Measurements from ENCODE around the gene TBX20.
"Not testable (repeated sequence)": the region's sequence is repeated elsewhere in the genome, so short reads cannot be mapped to it uniquely, and the experiment has no call there.

TBX20 gene

GRCh38 chr7:35167658-35168057 is 86.2 kb downstream of the TBX20 start:
- H3K27ac Mint-ChIP-seq; H3K27me3 Mint-ChIP-seq; H3K36me3 Mint-ChIP-seq; H3K4me3 Mint-ChIP-seq; H3K9me3 Mint-ChIP-seq (ENCODE audit: low read depth); H3K4me1 Mint-ChIP-seq (ENCODE audit: low read depth): not testable (repeated sequence)

- H3K27ac Mint-ChIP-seq; H3K27me3 Mint-ChIP-seq; H3K4me3 Mint-ChIP-seq; H3K36me3 Mint-ChIP-seq; H3K9me3 Mint-ChIP-seq (ENCODE audit: low read depth); H3K4me1 Mint-ChIP-seq (ENCODE audit: low read depth): not testable (repeated sequence)
Observed at GRCh38 chr7:35167158-35167557, 86.7 kb downstream of the TBX20 start.

GRCh38 chr7:35161059-35161740 is 92.7 kb downstream of the TBX20 start:
- not testable (repeated sequence) for H3K4me3 Mint-ChIP-seq; H3K9me3 Mint-ChIP-seq (ENCODE audit: low read depth); H3K36me3 Mint-ChIP-seq; H3K4me1 Mint-ChIP-seq (ENCODE audit: low read depth); H3K27ac Mint-ChIP-seq; H3K27me3 Mint-ChIP-seq
